Endothelial cell of umbilical vein (primary cell): ENCODE measurements around the gene SLC35A3. TPM values are rescaled to one million over a fixed set of nuclear protein-coding genes. Genes with fewer than 3 reads are reported as not detected.
A peak's percentile ranks its signal among the peaks of the same experiment; 100 is the strongest.

Experiments
- BruUV-seq: library from RNA; stranded (reverse); fragments of 400-500 nt; replicated peaks from 2 replicates; lab custom pipeline; 2021; lab: Mats Ljungman, UMichigan
- CTCF ChIA-PET: fragments of 300-600, 350-600 bp; sonication (Branson Sonifier 250); formaldehyde crosslinking; loops from one replicate; lab custom pipeline; 2021; ENCODE audit warnings: antibody characterized with exemption, inconsistent platforms; lab: Charles Lee
- POLR2A ChIA-PET: fragments of 300-600, 350-600 bp; sonication (Branson Sonifier 250); formaldehyde crosslinking; loops from one replicate; lab custom pipeline; 2021; ENCODE audit warnings: antibody characterized with exemption, inconsistent platforms; lab: Charles Lee
- DNase-seq: peaks from one replicate; pipeline ENCODE4 v3.0.0-alpha.2; 2011; ENCODE audit warnings: low read depth, low spot score
- FAIRE-seq: peaks from 2 replicates; lab custom pipeline; 2011; peaks lifted over from hg19 to GRCh38; lab: Jason Lieb, UNC
- H2AFZ ChIP-seq: 2 replicates; pipeline ENCODE4 v1.6.0; 2012; ENCODE audit warnings: low read depth, low read length, control low read depth, inconsistent platforms
- H3K27ac ChIP-seq: 2 replicates; pipeline ENCODE4 v1.5.1; 2011; ENCODE audit warnings: low read depth, mild to moderate bottlenecking, control low read depth, low read length, moderate library complexity; ENCODE audit not compliant: insufficient read depth
- H3K27me3 ChIP-seq, 2 experiments: 2 replicates each; pipeline versions ENCODE4 v1.6.0 to v1.6.1; 2011; ENCODE audit warnings: low read length in 2 of 2, mixed read lengths in 1 of 2; ENCODE audit not compliant: control insufficient read depth in 2 of 2, insufficient read depth in 2 of 2
- H3K36me3 ChIP-seq, 2 experiments: 2 replicates in 1 of 2; 3 replicates in 1 of 2; pipeline ENCODE4 v1.5.1; 2011; ENCODE audit warnings: low read length in 2 of 2, mild to moderate bottlenecking in 1 of 2, moderate library complexity in 1 of 2; ENCODE audit not compliant: control insufficient read depth in 2 of 2, insufficient read depth in 2 of 2; ENCODE audit errors: extremely low read depth in 1 of 2
- H3K4me1 ChIP-seq: 3 replicates; pipeline ENCODE4 v1.5.1; 2011; ENCODE audit warnings: mild to moderate bottlenecking, low read length; ENCODE audit not compliant: control insufficient read depth, insufficient read depth; ENCODE audit errors: extremely low read depth
- H3K4me2 ChIP-seq: 2 replicates; pipeline ENCODE4 v1.6.1; 2011; ENCODE audit warnings: low read length, control low read depth, mixed read lengths; ENCODE audit not compliant: insufficient read depth
- H3K4me3 ChIP-seq, 3 experiments: fragments of 200-600 bp in 1 of 3; sonication (generic), shearing (Covaris generic) in 1 of 3; replicated peaks in 1 of 3; 2 replicates each; pipeline ENCODE4 v1.5.1; 2011 to 2016; ENCODE audit warnings: control low read depth in 3 of 3, low read length in 3 of 3, mild to moderate bottlenecking in 2 of 3, inconsistent platforms in 1 of 3, low read depth in 1 of 3, moderate library complexity in 1 of 3; ENCODE audit not compliant: insufficient read depth in 1 of 3
- H3K79me2 ChIP-seq: 2 replicates; pipeline ENCODE4 v1.6.0; 2012; ENCODE audit warnings: low read length, inconsistent platforms; ENCODE audit not compliant: control insufficient read depth, insufficient read depth
- H3K9ac ChIP-seq: replicated peaks from 2 replicates; pipeline ENCODE3; 2011; ENCODE audit warnings: low read length, control low read depth; ENCODE audit not compliant: insufficient read depth; ENCODE audit errors: extremely low read depth
- H3K9me1 ChIP-seq: replicated peaks from 3 replicates; pipeline ENCODE4 v1.6.0; 2011; ENCODE audit warnings: mild to moderate bottlenecking, low read length; ENCODE audit not compliant: control insufficient read depth, insufficient read depth; ENCODE audit errors: extremely low read depth
- H3K9me3 ChIP-seq: replicated peaks from 2 replicates; pipeline ENCODE4 v1.5.1; 2012; ENCODE audit warnings: low read length, inconsistent platforms; ENCODE audit not compliant: control insufficient read depth, insufficient read depth
- H4K20me1 ChIP-seq: replicated peaks from 2 replicates; pipeline ENCODE3; 2011; ENCODE audit warnings: mild to moderate bottlenecking, low read length; ENCODE audit not compliant: control insufficient read depth, insufficient read depth; ENCODE audit errors: extremely low read depth
- EZH2 ChIP-seq: IDR thresholded peaks from 2 replicates; pipeline ENCODE4 v1.6.1; 2012; ENCODE audit warnings: borderline replicate concordance, low read depth, mild to moderate bottlenecking, moderate library complexity, low read length, inconsistent platforms; ENCODE audit not compliant: severe bottlenecking
- FOS ChIP-seq: IDR thresholded peaks from 2 replicates; pipeline ENCODE4 v1.6.1; 2011; ENCODE audit warnings: mild to moderate bottlenecking, low read length, moderate library complexity, borderline replicate concordance; ENCODE audit not compliant: insufficient read depth
- GATA2 ChIP-seq: IDR thresholded peaks from 2 replicates; pipeline ENCODE4 v1.7.0; 2011; ENCODE audit warnings: low read depth, mild to moderate bottlenecking, moderate library complexity, mixed read lengths, low read length; ENCODE audit not compliant: insufficient read length, insufficient read depth
- JUN ChIP-seq: IDR thresholded peaks from 2 replicates; pipeline ENCODE4 v1.6.1; 2011; ENCODE audit warnings: borderline replicate concordance, low read depth; ENCODE audit not compliant: insufficient read length, insufficient read depth
- MAX ChIP-seq: IDR thresholded peaks from 2 replicates; pipeline ENCODE4 v1.6.1; 2011; ENCODE audit not compliant: insufficient read depth, insufficient read length
- MYC ChIP-seq: IDR thresholded peaks from one replicate; pipeline ENCODE4 v1.6.1; 2011; ENCODE audit warnings: mild to moderate bottlenecking, low read depth, low read length
- POLR2A ChIP-seq: IDR thresholded peaks from 2 replicates; pipeline ENCODE4 v1.6.1; 2012; ENCODE audit warnings: low read depth, mild to moderate bottlenecking, control low read depth, low read length
- POLR2AphosphoS5 ChIP-seq: IDR thresholded peaks from 2 replicates; pipeline ENCODE4 v1.6.1; 2012; ENCODE audit warnings: low read depth, mild to moderate bottlenecking, control low read depth, low read length, moderate library complexity; ENCODE audit not compliant: insufficient read depth
- dilution Hi-C: fragments of 300-500 bp; cut with MboI; formaldehyde crosslinking; loops from one replicate; pipeline ENCODE4 v1.15.0; 2019; ENCODE audit warnings: low sequenced_read_pairs; ENCODE audit not compliant: extremely low pct_ligation_motif_present
- intact Hi-C: fragments of 100-400 bp; cut with micrococcal nuclease; formaldehyde crosslinking; loops from one replicate; pipeline ENCODE4 v1.10.0; 2022
- polyA plus RNA-seq, 4 experiments: library from polyadenylated mRNA; depleted of rRNA in 3 of 4; stranded (reverse) in 3 of 4; unstranded in 1 of 4; fragments of >200 nt; gene quantifications; 2 replicates each; pipeline versions ENCODE4 v1.2.1 to v1.2.3, GENCODE V29; 2011 to 2012; ENCODE audit warnings: missing spikeins in 1 of 4
- total RNA-seq: library from RNA; stranded (reverse); gene quantifications from 2 replicates; pipeline ENCODE4 v1.2.3, GENCODE V29; 2021
- TF ChIP-seq, protein P1 (sequence below), 2 donors: IDR thresholded peaks; 1 replicate in 1 of 2; 2 replicates in 1 of 2; pipeline ENCODE4 v1.5.1; 2011; ENCODE audit warnings: low read length in 2 of 2, mild to moderate bottlenecking in 2 of 2, moderate library complexity in 2 of 2, control low read depth in 1 of 2, inconsistent platforms in 1 of 2, low read depth in 1 of 2; ENCODE audit not compliant: insufficient read depth in 1 of 2; ENCODE audit errors: extremely low read depth in 1 of 2

Gene SLC35A3
- total and polyA plus RNA-seq, 2 donors (not counting 3 experiments of a cell fraction or from before 2014, with no cell fraction given), result 3.6 to 19.0 TPM

- no peaks in the 10 kb centered on the region for H4K20me1 ChIP-seq
- H3K79me2 ChIP-seq, result no peaks in the 10 kb centered on the region
- peak overlapping the region; percentile 75 for H2AFZ ChIP-seq
- dilution Hi-C loops, result no loop called here
- no TSS peak for BruUV-seq
- peak overlapping the region; percentile 58 for H3K4me2 ChIP-seq
- peak overlapping the region; percentile 42 for H3K9ac ChIP-seq
- CTCF ChIA-PET, result interaction anchor here (1.0 to 1.5 kb wide), 3 partner anchors 9 to 24 kb away, joined by 3 to 7 read pairs (median 4); no protein-coding TSS in a partner anchor
- POLR2A ChIA-PET, result no interaction called here
- H3K9me1 ChIP-seq, result no peaks in the 10 kb centered on the region
- no peaks in the 10 kb centered on the region for H3K36me3 ChIP-seq
- H3K4me1 ChIP-seq, result peaks cover 9% of the 10 kb centered on the region
- H3K27me3 ChIP-seq, result no peaks in the 10 kb centered on the region
- peak overlapping the region; percentile 75 for H3K27ac ChIP-seq
- FAIRE-seq, result peak; percentile 86
- H3K4me3 ChIP-seq, result no peak overlapping the region
- intact Hi-C loops, result loop anchor here (2.0 kb wide), 1 partner anchor 148 kb away; no protein-coding TSS in a partner anchor
- TF ChIP-seq POLR2A, result no peak
- TF ChIP-seq, protein P1, sequence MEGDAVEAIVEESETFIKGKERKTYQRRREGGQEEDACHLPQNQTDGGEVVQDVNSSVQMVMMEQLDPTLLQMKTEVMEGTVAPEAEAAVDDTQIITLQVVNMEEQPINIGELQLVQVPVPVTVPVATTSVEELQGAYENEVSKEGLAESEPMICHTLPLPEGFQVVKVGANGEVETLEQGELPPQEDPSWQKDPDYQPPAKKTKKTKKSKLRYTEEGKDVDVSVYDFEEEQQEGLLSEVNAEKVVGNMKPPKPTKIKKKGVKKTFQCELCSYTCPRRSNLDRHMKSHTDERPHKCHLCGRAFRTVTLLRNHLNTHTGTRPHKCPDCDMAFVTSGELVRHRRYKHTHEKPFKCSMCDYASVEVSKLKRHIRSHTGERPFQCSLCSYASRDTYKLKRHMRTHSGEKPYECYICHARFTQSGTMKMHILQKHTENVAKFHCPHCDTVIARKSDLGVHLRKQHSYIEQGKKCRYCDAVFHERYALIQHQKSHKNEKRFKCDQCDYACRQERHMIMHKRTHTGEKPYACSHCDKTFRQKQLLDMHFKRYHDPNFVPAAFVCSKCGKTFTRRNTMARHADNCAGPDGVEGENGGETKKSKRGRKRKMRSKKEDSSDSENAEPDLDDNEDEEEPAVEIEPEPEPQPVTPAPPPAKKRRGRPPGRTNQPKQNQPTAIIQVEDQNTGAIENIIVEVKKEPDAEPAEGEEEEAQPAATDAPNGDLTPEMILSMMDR (IDR thresholded peaks at IDR 0.05; ENCODE audit: extremely low read depth in 1 of 2, insufficient read depth in 1 of 2, low read depth in 1 of 2, low read length in 2 of 2), result no peak
- no peak for TF ChIP-seq EZH2
- peak; percentile 45 for TF ChIP-seq FOS
- TF ChIP-seq JUN, result peak; percentile 67
- TF ChIP-seq POLR2AphosphoS5, result no peak
- no peak for TF ChIP-seq MAX
- TF ChIP-seq GATA2, result no peak
- no peak for TF ChIP-seq MYC
- DNase-seq, result peak; percentile 82
- no peaks in the 10 kb centered on the region for H3K9me3 ChIP-seq
These were observed 13.0 kb upstream of the SLC35A3 start for GRCh38 chr1:99956755-99957154.
